Measurements from ENCODE around the gene CMBL.
A peak's percentile ranks its signal among the peaks of the same experiment; 100 is the strongest.
"Not testable (repeated sequence)": the region's sequence is repeated elsewhere in the genome, so short reads cannot be mapped to it uniquely, and the experiment has no call there.

CMBL gene

GRCh38 chr5:10285362-10285761 lies 22.3 kb downstream of the CMBL start:
- not testable (repeated sequence) for DNase-seq (ENCODE audit: low spot score)

DNA sequence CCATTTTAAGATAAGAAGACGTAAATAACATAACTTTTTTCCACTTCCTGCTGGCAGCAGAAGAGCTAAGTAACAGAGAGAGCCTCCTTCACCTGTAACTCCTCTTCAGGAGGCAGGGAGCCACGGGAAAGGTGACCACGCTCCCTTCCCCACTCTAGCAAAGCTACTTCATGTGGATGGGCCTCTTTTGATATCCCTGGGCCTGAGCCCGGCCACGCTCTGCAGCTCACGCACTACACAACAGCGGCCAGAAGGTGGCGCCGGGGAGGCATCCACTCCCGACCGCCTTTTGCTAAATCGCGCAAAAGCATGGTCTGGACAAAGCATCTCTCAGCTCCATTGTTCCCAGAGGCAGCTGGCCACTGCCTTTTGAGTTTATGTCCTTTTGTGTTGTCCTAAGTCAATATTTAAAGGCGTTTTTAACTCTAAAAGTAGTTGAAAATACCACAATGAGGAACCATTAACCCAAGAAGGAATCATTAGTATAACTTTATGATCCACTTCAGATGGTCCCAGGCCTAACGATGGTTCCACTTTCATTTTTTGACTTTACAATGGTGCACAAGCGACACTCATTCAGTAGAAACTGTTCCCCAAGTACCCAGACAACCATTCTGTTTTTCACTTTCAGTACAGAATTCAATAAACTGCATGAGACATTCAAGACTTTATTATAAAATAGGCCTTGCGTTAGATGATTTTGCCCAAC lies 23.6 kb downstream of the CMBL start:
- DNase-seq (ENCODE audit: low spot score) = peak; percentile 82

GRCh38 chr5:10279925-10280720 lies 27.6 kb downstream of the CMBL start:
- DNase-seq (ENCODE audit: low spot score) = no peak

GRCh38 chr5:10279328-10279727 lies 28.4 kb downstream of the CMBL start:
- no peak for DNase-seq (ENCODE audit: low spot score)

- no peak for DNase-seq (ENCODE audit: low spot score)
These were observed 28.9 kb downstream of the CMBL start for GRCh38 chr5:10278658-10279279.

DNA sequence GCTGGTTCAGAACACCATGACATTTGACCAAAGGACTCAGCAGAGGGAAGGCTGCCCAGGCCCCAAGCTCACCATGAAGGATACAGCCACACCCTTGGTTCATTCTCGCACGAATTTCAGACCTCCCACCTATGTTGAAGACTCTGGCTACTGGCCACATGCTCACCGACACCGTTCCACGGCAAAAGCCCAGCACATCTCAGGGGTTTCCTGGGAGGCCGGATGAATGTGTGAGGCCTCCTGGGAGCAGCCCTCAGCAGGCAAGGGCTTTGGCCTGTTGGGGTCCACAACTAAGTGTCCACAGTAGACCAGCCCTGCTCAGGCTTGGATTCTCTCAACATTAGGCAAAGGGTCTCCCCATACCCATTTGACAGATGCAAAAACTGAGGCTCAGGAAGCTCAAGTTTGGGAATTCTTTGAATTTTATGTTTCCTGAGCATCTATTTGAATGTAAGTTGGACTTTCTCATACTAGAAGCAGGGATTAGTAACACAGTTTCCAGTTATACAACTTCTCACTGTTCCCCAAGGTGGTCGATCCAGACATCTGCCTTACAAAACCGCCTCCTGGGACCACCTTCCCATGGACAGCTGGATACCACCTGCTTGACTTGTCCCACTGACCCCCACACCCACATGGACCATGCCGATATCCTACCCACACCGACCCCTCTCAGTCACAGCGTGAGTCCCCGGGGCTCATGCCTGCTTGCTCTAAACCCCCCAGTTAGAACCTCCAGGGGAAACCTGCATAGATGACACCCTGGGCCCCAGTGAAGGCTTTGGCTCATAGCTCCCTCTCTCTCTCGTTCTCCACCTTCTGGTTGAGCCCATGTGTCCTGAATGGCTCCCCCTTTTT lies 29.7 kb downstream of the CMBL start:
- DNase-seq (ENCODE audit: low spot score) = no peak

DNA sequence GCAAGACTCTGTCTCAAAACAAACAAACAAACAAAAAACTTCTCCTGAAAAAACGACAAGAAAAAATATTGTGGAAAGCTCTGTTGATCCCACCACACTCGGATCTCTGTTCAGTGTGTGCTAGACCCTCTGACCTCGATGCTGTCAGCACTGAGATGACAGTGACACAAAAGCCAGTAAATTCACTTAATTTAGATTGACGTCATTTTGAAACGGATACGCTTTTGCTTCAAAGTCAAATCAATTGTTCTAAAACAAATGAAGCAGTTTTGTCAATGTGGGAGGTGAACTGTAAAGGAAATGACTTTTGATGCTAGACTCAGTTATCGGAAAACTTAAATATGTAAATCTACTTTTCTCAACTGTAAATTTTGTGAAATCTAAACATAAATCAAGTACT lies 31.0 kb downstream of the CMBL start:
- DNase-seq (ENCODE audit: low spot score) = no peak

GRCh38 chr5:10275991-10276390 lies 31.7 kb downstream of the CMBL start:
- no peak for DNase-seq (ENCODE audit: low spot score)

GRCh38 chr5:10275460-10275859 lies 32.2 kb downstream of the CMBL start:
- DNase-seq (ENCODE audit: low spot score) = no peak

- DNase-seq (ENCODE audit: low spot score) = not testable (repeated sequence)
These were observed 34.9 kb downstream of the CMBL start for GRCh38 chr5:10272875-10273209.

- DNase-seq (ENCODE audit: low spot score) = no peak
These were observed 35.4 kb downstream of the CMBL start for GRCh38 chr5:10272053-10272874.

DNA sequence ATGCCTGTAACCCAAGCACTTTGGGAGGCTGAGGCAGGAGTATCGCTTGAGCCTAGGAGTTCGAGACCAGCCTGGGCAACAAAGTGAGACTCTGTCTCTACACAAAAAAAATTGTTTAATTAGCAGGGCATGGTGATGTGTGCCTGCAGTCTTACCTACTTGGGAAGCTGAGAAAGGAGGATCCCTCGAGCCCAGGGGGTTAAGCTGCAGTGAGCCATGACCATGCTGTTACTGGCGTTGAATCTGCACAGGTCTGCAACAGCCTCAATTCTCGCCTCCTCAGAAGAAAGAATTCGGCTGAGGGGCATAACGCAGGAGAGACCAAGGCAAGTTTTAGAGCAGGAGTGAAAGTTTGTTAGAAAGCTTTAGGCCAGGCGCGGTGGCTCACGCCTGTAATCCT lies 39.6 kb downstream of the CMBL start:
- DNase-seq (ENCODE audit: low spot score) = no peak

- DNase-seq (ENCODE audit: low spot score) = no peak
These were observed 40.9 kb downstream of the CMBL start for GRCh38 chr5:10266839-10267238.

DNA sequence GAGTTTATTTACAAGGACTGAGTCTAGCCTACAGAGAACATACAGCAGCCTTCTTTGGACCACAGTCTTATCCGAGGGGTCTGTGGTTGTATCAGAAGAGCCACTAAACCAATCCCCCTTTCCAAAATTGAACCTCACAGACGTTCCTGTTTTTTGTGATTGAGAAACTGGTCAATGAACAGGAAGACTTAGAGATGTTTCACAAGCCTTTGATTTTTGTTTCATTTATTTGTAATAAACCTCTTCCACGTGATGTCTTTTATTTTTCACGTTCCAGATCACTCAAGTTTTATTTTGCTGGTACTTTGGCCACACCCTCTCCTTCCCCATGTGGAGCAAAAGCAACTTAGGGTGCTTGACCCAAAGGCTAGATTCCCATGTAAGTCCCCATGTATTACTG lies 41.6 kb downstream of the CMBL start:
- no peak for DNase-seq (ENCODE audit: low spot score)

- DNase-seq (ENCODE audit: low spot score) = no peak
These were observed 42.2 kb downstream of the CMBL start for GRCh38 chr5:10265245-10266109.

DNA sequence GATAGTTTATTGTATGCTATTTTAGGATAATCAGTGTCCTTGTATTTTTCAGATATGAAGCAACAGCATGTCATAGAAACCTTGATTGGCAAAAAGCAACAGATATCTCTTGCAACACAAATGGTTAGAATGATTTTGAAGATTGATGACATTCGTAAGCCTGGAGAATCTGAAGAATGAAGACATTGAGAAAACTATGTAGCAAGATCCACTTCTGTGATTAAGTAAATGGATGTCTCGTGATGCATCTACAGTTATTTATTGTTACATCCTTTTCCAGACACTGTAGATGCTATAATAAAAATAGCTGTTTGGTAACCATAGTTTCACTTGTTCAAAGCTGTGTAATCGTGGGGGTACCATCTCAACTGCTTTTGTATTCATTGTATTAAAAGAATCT lies 43.1 kb downstream of the CMBL start:
- DNase-seq (ENCODE audit: low spot score) = no peak

DNA sequence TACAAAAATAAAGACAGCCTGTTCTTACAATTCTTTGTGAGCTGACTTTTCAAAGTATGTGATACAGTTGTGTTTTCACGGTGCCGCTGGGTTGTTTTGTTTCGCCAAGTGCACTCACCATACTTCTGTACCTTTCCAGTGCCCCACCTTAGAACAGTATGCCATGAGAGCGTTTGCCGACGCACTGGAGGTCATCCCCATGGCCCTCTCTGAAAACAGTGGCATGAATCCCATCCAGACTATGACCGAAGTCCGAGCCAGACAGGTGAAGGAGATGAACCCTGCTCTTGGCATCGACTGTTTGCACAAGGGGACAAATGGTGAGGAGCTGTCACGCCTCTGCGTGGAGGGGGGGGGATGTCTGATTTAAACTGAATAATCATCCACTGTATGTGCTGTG lies 44.7 kb downstream of the CMBL start:
- no peak for DNase-seq (ENCODE audit: low spot score)

DNA sequence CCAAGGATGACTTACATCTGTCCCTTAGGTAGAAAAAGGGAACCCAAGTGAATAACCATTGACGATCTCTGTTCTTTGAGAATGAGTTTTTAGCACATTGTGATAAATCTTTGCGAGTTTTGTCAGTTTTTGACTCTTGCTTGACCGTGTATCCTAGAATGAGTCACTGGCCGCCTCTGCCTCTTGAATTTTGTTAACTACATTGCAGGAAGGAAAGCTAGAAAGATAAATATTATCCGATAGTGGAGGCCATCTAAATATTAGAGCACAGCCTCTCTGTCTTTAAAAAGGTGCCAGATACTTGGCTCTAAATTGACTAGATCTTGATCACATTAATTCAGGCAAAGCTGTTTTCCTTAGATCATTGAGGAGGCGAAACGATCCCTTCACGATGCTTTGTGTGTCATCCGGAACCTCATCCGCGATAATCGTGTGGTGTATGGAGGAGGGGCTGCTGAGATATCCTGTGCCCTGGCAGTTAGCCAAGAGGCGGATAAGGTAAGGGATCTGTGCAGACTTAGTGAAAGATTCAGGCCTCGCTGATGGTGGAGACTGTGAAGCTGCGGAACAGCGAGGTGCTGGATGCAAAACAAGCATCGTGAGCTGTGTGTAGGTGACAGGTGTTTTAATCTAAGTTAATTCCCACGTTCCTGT lies 45.5 kb downstream of the CMBL start:
- DNase-seq (ENCODE audit: low spot score) = no peak

DNA sequence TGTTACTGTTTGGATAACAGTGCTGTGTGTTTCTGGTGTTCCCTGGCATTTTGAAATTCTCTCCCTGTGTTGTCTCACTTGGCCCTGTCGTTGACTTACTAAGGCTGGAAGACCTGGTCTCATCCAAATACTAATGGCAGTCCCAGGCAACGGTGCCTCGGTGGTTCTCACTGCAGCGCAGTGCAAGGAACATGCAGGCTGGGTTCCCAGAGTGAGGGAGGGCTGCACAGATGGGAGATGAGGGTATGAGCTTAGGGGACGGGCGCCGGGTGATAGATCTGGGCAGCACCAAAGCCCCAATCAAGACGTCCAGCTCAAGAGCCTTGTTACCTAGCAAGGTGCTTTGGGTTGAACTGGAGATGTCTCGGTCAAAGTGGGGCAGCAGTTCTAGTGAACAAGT lies 46.6 kb downstream of the CMBL start:
- no peak for DNase-seq (ENCODE audit: low spot score)

- DNase-seq (ENCODE audit: low spot score) = no peak
These were observed 47.8 kb downstream of the CMBL start for GRCh38 chr5:10259899-10260298.
